Measurements from ENCODE around the gene RASL12. TPM values are rescaled to one million over a fixed set of nuclear protein-coding genes. Genes with fewer than 3 reads are reported as not detected.

The RASL12 gene
- total RNA-seq, 1 experiment from 2014 or later: 0.67 TPM

- ChIA-PET CTCF (no interaction called here), POLR2A (interaction anchor here (0.6 kb wide), 1 partner anchor 278 kb away, joined by 3 read pairs; no protein-coding TSS in a partner anchor)
- Histone ChIP-seq H3K4me3 (ENCODE audit: low read depth in 2 of 2, low read length in 2 of 2) (no peak overlapping the region), H3K36me3 (ENCODE audit: control insufficient read depth, insufficient read depth, low read length) (no peaks in the 10 kb centered on the region), H3K4me1 (ENCODE audit: control insufficient read depth, insufficient read depth, low read length) (peaks cover 13% of the 10 kb centered on the region), H3K27ac (ENCODE audit: low read length) (no peak overlapping the region), H3K27me3 (ENCODE audit: control insufficient read depth, insufficient read depth, low read length) (no peaks in the 10 kb centered on the region), H3K9me3 (ENCODE audit: control insufficient read depth, insufficient read depth, low read depth, low read length) (no peaks in the 10 kb centered on the region)
- intact Hi-C loops (cut with micrococcal nuclease; ENCODE audit: unreplicated experiment) (no loop called here), in situ Hi-C loops (cut with HindIII; ENCODE audit: low pct_unique_long_range_greater_than_20kb, low sequenced_read_pairs) (no loop called here)
- TF ChIP-seq, protein P1, sequence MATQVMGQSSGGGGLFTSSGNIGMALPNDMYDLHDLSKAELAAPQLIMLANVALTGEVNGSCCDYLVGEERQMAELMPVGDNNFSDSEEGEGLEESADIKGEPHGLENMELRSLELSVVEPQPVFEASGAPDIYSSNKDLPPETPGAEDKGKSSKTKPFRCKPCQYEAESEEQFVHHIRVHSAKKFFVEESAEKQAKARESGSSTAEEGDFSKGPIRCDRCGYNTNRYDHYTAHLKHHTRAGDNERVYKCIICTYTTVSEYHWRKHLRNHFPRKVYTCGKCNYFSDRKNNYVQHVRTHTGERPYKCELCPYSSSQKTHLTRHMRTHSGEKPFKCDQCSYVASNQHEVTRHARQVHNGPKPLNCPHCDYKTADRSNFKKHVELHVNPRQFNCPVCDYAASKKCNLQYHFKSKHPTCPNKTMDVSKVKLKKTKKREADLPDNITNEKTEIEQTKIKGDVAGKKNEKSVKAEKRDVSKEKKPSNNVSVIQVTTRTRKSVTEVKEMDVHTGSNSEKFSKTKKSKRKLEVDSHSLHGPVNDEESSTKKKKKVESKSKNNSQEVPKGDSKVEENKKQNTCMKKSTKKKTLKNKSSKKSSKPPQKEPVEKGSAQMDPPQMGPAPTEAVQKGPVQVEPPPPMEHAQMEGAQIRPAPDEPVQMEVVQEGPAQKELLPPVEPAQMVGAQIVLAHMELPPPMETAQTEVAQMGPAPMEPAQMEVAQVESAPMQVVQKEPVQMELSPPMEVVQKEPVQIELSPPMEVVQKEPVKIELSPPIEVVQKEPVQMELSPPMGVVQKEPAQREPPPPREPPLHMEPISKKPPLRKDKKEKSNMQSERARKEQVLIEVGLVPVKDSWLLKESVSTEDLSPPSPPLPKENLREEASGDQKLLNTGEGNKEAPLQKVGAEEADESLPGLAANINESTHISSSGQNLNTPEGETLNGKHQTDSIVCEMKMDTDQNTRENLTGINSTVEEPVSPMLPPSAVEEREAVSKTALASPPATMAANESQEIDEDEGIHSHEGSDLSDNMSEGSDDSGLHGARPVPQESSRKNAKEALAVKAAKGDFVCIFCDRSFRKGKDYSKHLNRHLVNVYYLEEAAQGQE (IDR thresholded peaks at IDR 0.05; ENCODE audit: insufficient read depth in 1 of 2, low read depth in 2 of 2, low read length in 1 of 2): no peak
- TF ChIP-seq TCF7L2 (IDR thresholded peaks at IDR 0.05; ENCODE audit: low read depth, low read length) (no peak), SIN3A (IDR thresholded peaks at IDR 0.05; ENCODE audit: borderline replicate concordance, insufficient read depth, low read depth, low read length) (no peak), CTCF (IDR thresholded peaks at IDR 0.05) (no peak), POLR2AphosphoS5 (IDR thresholded peaks at IDR 0.05; ENCODE audit: low read depth, low read length) (no peak)
- no TSS peak for BruUV-seq (replicated peaks)
- DNase-seq (ENCODE audit: low read depth, low spot score) (no peak), ATAC-seq (no peak)
Measured at GRCh38 chr15:65089206-65089824, 21.5 kb upstream of the RASL12 start.

- Histone ChIP-seq H3K4me3 (ENCODE audit: low read depth in 2 of 2, low read length in 2 of 2) (no peak overlapping the region), H3K9me3 (ENCODE audit: control insufficient read depth, insufficient read depth, low read depth, low read length) (no peaks in the 10 kb centered on the region), H3K27me3 (ENCODE audit: control insufficient read depth, insufficient read depth, low read length) (no peaks in the 10 kb centered on the region), H3K27ac (ENCODE audit: low read length) (no peak overlapping the region), H3K36me3 (ENCODE audit: control insufficient read depth, insufficient read depth, low read length) (no peaks in the 10 kb centered on the region), H3K4me1 (ENCODE audit: control insufficient read depth, insufficient read depth, low read length) (peaks cover 13% of the 10 kb centered on the region)
- no peak for DNase-seq (ENCODE audit: low read depth, low spot score)
- BruUV-seq (replicated peaks): no TSS peak
- POLR2A ChIA-PET: no interaction called here
- in situ Hi-C loops (cut with HindIII; ENCODE audit: low pct_unique_long_range_greater_than_20kb, low sequenced_read_pairs): no loop called here
- TF ChIP-seq TCF7L2 (IDR thresholded peaks at IDR 0.05; ENCODE audit: low read depth, low read length) (no peak), SIN3A (IDR thresholded peaks at IDR 0.05; ENCODE audit: borderline replicate concordance, insufficient read depth, low read depth, low read length) (no peak), POLR2AphosphoS5 (IDR thresholded peaks at IDR 0.05; ENCODE audit: low read depth, low read length) (no peak), CTCF (IDR thresholded peaks at IDR 0.05) (no peak)
- TF ChIP-seq, protein P1 (IDR thresholded peaks at IDR 0.05; ENCODE audit: insufficient read depth in 1 of 2, low read depth in 2 of 2, low read length in 1 of 2): no peak
- intact Hi-C loops (cut with micrococcal nuclease; ENCODE audit: unreplicated experiment): no loop called here
- CTCF ChIA-PET: no interaction called here
- ATAC-seq: no peak
Measured at GRCh38 chr15:65088643-65089021, 20.8 kb upstream of the RASL12 start.

All from Panc1 (cell line).